Left renal pelvis (tissue), 4 donors: ENCODE results near the gene TTC21A. TPM values are rescaled to one million over a fixed set of nuclear protein-coding genes. Genes with fewer than 3 reads are reported as not detected.

Experiments used
- DNase-seq, 4 donors: peaks; one replicate each; pipeline ENCODE4 v3.0.0-alpha.2; 2013; ENCODE audit warnings: low read depth in 4 of 4, low spot score in 3 of 4
- polyA plus RNA-seq, 4 donors: library from polyadenylated mRNA; unstranded; fragments of 120-200 nt; gene quantifications; one replicate each; pipeline ENCODE4 v1.2.1, GENCODE V29; 2013; ENCODE audit not compliant: insufficient read length in 4 of 4

The TTC21A gene
- polyA plus RNA-seq, 4 donors = 6.2 to 15.9 (median 9.2) TPM

DNA sequence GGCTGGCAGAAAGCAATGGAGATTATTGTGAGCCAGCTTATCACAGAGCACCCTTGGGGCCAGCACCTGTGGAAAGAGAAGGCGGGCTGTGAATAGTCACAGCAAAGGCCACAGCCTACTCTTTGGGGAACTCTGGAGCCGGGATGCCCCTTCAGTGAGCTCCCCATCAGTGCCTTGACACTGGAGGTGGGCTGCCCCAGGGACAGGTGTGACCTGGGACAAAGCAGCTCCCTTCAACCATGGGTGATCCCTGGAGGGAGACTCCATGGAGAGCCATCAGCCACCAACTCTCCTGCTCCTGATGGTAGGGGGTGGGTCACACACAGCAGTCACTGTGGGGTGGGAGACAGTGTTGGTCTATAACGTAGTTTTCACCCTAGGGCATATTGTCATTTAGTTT is 5.8 kb downstream of the TTC21A start:
- no peak for DNase-seq

DNA sequence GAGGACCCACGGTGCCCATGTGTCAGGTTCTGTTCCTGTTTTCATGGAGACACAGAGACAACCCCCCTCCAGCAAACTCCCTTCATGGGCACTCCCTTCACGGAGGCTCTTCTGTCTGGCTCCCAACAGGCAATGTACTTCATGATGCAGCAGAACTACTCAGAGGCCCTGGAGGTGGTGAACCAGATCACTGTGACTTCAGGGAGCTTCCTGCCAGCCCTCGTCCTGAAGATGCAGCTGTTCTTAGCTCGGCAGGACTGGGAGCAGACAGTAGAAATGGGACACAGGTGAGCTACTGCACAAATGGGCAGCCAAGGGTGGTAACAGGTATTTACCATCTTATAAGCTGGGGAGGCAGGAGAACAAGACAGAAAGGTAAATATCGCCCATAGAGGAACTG is 7.0 kb downstream of the TTC21A start:
- DNase-seq = no peak

DNA sequence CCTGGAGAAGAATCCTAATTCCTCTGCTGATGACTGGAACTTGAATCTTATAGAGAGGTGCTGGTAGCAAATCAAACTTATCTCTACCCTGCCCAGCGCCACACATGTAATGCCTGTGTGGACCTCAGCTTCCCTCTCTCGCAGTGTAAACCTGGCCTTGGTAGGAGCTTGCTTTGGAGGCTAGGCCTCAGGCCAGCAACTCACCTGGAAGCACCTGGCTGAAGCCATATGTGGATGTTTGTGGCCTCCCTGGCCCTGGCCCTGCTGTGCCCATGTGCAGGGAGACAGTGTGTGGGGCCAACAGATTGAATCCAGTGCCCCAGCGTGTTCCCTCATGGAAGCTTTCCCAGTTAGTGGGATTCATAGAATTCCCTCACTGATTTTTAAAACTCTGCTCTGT is 8.4 kb downstream of the TTC21A start:
- DNase-seq = no peak

DNA sequence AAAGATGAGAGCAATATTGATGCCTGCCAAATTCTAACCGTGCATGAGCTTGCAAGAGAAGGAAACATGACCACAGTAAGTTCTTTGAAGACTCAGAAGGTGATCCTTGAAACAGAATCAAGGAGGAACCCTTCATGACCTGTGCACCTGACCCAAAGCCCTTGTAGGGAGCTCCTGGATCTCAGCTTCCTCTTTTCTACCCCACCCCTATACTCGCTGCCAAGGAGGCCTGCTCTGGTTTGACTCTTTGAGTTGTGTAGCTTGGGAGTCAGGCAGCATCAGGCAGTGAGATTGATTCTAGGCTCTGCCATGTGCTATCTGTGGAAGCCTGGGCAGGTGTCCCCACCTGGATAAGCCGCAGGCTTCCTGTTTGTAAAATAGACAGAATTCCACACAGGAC is 10.6 kb downstream of the TTC21A start:
- no peak for DNase-seq

DNA sequence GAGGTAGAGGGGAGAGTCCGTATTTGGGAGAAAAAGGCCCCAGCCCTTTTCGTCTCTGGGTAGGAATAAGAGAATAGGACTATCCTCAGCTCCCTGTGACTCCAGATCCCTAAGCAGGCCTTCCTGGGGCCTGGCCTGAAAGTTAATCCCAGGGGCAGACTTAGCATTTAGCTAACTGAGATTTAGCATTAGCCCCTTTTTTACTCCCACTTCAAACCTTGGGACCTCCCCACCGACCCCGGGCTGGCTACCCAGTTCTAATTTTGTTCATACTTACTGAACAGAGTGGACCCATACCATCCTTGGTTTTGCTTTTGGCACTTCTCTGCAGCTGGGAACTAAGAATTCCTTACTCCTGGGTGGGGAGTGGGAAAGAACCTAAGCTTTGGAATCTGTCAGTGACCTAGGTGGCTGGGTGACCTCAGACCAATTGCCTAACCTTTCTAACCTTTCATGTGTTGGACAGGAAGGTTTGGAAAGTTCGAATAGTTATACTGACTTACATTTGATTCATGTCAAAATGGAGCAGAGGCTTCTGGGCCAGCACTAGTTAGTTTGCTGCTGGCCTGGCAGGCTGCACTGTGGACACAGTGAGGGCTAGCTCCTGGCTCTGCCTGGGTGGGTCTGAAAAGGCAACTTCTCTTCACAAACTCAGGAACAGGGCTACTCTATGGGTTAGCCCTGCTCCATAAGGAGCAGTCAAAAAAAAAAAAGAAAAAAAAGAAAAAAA is 11.6 kb downstream of the TTC21A start:
- no peak for DNase-seq

DNA sequence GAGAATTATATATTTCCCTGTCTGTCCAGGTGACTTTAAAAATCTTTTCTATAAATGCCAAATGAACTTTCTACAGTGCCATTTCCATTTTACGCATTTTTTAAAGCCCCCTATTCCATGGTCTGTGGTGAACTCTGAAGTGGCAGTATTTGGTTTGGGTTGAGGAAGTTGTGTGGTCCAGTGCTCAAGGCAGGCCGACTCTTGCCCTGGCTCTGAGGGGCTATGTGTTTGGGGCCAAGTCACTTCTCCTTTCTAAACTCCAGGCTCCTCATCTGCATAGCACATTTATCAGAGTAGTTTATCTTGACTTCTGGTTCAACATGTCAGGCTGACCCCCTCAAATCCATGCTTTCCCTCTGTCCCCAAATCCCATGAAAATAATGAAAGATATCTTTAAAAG is 14.1 kb downstream of the TTC21A start:
- DNase-seq = no peak

DNA sequence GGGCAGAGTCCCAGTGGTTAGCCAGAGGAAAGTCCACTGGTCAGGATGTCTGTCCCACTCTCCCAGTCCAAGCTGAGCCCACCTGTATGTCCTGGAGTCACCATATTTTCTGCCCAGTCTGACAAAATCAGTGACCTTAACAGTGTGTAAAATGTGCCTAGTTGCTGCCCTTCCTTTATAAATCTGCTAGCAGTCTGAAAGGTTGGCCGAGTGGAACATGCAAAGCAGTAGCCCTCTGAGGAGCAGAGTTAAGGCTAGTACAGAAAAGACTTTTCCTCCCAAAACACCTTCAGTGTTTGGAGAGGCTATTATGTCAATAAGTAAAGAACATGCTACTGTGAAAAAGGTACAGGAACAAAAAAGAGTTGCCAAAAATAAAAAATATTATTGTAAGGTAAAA is 15.3 kb downstream of the TTC21A start:
- DNase-seq = no peak

DNA sequence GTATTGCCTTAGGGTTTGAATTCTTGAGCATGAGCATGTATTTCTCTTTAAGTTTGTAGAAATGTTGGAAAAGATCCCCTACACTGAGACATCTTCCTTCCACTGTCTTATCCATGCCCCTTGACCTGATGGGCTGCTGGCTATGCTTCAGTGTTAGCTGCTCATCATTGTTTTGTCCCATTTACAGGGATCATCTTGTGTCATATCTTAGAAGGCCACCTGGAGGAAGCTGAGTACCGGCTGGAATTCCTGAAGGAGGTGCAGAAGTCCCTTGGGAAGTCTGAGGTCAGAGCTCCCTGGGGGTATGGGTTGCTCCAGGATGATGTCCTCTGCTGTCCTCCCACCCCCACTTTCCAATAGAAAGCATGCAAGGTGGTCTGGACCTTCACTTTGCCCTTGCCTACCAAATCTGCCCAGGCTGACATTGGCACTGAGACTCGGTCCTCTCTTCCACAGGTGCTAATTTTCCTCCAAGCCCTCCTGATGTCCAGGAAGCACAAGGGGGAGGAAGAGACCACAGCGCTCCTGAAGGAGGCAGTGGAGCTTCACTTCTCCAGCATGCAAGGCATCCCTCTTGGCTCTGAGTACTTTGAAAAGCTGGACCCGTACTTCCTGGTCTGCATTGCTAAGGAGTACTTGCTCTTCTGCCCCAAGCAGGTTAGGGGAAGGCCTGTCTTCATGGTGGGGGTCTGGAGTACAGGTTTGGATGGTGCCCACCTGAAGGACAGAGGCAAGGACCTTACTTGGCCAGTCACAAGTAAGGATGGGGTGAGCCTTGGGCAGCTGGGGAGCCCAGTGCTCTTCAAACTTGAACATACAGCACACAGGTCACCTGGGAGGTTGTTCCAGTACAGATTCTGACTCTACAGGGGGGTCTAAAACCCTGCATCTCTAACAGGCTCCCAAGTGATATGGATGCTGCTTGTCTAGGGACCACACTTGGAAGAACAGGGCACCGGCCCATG is 17.7 kb downstream of the TTC21A start:
- no peak for DNase-seq

DNA sequence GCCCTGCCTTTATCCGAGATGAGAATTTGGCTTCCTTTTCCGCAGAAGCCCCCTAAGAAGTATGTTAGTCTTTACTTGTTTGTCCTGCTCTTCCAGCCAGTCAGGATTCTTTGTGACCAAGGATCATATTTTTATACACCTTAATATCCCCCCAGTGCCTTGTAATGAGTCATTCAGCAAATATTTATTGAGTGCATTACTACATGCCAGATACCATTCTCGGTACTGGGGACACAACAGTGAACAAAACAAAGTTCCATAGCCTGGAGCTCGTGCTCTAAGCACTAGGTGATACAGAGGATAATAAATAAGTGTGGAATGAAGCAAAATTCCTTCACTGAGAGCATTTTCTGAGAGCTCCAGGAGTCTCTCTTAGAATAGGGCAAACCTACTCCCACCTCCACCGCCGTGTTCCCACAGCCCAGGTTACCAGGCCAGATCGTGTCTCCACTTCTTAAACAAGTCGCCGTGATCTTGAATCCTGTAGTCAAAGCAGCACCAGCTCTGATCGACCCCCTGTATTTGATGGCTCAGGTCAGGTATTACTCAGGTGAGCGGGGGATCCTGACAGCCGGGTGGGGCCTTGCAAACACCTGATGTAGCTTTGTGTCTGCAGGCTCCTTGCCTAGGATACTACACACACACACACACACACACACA is 18.5 kb downstream of the TTC21A start:
- no peak for DNase-seq

DNA sequence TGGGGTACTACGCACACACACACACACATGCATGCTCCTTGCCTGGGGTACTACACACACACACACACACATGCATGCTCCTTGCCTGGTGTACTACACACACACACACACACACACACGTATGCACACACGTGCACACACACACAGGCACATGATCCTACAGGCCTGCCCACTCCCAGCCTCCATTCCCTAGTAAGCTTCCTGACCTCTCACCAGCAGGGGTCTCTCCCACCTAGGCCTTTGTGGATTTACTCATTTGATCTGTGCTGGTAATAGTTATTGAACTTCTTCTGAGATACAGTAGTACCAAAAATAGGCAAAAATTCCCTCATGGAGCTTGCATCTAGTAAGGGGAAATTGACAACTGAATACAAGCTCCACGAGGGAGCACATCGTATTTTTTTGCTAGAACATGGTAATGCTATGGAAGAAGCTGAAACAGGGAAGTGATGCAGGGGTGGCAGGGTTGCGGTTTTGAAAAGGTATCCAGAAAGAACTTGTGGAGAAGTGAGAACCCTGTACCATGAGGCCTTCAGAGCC is 19.1 kb downstream of the TTC21A start:
- no peak for DNase-seq

DNA sequence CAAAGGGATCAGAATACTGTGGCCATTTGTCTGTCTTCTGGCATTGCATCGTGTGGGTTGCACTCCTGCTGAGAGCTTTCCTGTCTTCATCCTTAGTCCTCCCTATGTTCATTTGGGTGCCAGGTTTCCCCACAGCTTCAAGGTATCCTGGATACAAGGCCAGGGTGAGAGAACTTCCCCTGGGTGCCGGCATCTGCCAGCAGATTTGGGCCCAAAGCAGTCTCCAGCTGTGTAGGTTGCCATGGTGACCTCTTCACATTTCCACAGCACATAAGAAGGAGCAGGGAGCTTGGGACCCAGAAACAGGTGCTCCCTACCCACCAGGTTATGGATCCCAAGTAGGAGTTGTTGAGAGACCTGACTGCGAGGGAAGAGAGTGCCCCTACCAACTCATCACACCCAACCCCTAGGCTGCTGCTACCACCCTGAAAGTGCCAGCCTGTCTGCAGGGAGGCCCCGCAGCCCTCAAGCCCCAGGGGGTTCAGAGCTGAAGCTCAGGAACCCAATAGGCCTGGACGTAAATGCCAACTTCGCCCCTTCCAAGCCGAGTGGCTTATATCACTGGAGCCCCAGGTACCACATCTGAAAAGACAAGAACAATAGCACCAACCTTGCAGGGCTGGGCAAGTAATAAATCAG is 19.9 kb downstream of the TTC21A start:
- no peak for DNase-seq

DNA sequence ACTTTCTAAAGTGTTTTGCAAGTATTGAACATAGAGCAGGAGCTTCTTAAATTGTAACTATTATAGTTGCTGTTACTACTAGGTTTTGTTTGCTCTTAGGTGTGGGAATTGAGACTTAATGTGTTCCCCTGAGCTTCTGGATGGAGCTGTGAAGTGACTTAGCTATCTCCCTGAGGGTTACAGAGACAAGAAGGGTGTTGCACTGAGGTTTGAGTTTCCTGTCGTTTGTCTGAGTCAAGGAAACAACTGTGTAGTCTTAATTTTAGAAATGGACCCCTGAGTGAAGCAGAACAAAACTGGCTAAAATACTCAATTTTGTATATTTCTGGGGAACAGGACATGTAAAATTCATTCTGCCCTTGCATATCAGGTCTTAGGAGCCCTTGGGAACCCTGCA is 20.4 kb downstream of the TTC21A start:
- DNase-seq = no peak

DNA sequence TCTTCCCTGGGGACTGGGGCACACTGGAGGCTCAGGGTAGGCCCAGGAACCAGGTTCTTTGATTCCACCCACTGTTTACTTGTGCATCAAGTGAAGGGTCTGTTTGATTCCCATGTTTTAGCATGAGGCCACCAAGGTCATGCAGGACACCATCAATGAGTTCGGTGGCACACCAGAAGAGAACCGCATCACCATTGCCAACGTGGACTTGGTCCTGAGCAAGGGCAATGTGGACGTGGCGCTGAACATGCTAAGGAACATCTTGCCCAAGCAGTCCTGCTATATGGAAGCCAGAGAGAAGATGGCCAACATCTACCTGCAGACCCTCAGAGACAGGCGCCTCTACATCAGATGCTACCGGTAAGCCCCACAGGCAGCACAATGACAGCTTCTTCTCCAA is 21.5 kb downstream of the TTC21A start:
- no peak for DNase-seq

DNA sequence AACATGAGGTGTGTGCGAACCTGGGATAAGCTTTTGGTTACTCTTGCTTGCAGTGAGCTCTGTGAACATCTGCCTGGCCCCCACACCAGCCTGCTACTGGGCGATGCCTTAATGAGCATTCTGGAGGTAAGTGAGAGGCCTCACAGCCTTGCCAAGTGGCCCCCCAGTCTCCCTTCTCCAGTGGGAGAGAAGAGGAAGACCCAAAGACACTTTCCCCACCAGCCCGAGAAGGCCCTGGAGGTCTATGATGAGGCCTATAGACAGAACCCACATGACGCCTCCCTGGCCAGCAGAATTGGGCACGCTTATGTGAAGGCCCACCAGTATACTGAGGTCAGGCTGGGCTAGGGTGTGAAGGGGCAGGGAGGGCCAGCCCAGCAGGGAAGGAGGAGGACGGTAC is 22.5 kb downstream of the TTC21A start:
- no peak for DNase-seq

DNA sequence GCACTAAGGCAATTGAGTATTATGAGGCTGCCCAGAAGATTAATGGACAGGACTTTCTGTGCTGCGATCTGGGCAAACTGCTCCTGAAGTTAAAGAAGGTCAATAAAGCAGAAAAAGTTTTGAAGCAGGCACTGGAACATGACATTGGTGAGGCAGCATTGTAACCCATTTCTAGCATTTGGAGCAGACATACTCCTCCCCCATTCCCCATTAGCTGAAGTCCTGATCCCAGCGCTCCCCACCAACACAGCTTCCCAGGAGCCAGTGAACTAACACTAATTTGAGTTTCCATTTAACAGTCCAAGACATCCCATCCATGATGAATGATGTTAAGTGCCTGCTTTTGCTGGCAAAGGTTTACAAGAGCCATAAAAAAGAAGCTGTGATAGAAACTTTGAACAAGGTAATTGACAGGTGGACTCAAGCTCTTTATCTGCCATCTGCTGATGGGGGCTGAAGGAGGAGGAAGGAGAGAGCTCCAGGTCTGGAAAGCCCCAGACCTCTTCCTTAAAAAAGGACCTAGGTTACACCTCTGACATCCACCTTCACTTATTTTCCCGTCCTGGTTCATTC is 23.3 kb downstream of the TTC21A start:
- DNase-seq = no peak

DNA sequence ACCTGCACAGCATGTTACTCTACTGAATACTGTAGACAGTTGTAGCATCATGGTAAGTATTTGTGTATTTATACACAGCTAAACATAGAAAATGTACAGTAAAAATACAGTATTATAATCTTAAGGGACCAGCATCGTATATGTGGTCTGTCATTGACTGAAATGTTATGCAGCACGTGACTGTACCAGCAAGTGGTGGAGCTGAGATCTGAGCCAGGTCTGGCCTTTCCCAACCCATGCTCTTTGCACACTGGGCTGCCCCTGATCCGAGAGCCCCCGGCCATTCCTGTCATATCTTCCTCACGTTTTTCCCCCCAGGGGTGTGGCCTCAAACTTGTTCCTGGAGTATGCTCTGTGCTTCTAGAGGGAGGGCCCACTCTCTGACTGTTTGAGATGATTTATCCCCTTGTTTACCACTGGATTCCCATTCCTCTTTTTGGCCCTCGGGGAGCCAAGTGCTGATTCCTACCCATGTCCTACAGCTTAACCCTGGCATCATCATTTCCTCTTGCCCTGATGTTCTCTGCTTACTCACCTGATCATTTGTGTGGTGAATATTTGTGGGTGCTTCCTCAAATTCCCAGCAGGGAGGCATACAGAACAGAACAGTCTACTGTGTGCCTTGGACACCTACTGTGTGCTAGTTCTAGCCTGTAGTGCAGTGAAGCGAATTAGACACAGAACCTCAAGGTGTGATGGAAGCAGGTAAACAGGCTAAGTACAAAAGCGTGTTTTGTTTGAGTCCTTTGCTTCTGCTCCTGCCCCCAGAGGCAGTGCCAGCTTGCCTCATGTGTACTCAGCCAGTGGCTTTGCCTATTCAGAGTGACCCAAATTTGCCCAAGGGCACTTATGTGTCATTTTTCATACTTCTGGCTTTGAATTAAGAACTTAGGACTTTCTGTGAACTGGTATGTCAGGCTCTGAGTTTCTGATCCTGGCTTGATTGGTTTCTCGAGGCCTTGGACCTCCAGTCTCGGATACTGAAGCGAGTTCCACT is 24.9 kb downstream of the TTC21A start:
- no peak for DNase-seq

DNA sequence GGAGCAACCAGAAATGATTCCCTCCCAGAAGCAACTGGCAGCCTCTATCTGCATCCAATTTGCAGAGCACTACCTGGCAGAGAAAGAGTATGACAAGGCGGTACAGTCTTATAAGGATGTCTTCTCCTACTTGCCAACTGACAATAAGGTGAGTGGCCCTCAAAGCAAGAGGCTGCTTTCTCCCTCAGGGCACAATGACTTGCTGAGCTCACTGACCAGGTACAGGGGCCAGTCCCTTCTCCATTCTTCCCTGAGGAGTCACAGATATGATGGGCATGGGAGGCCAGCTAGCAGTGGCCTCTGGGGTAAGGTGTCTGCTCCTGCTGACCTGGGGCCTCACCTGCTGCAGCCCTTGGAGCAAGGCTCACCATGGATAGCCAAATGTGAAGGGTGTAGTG is 25.6 kb downstream of the TTC21A start:
- DNase-seq = no peak

DNA sequence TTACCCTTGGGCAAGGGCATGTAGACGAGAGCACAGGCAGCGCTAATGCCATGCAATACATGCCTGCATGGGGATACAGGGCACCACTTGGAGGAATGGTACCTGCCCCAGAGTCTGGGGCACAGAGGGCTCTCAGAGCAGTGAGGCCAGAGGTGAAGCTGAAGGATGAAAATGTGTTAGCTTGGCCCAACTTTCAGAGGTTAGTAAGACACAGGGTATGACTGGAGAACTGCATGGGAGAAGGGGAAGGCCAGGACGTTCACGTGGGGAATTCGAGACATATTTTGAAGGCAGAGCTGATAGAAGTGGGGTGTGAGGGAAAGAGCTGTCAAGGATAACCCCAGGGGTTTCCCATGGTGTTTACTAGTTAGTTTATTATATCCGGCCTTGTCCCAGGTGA is 26.3 kb downstream of the TTC21A start:
- no peak for DNase-seq

DNA sequence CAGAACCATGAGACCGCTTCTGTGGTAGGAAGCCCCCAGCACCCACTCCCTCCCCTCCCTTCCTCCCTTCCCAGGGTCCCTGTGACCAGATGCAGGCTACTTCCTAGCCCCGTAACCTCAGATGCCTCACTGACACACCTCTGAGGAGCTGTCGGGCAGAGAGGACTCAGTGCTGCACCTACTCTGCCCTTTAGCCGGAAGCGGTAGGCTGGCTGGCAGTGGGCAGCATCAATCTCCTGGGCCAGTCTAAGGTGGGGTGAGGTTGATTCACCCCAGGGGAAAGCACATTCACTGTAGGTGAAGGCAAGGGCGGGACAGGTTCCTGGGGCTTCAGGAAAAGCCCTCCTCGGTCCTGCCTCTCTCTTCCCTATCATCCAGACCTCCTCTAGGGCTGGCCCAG is 26.8 kb downstream of the TTC21A start:
- no peak for DNase-seq
